Sigmoid colon (tissue), 7 donors: ENCODE data around the gene DPP6. TPM values are rescaled to one million over a fixed set of nuclear protein-coding genes. Genes with fewer than 3 reads are reported as not detected.

Experiments used
- DNase-seq: peaks from one replicate; pipeline ENCODE4 v3.0.0-alpha.2; 2019
- H3K27ac ChIP-seq, 4 donors: fragments of 200-600 bp; sonication (generic); one replicate each; pipeline ENCODE4 v1.5.1; 2016 to 2019; ENCODE audit warnings: mild to moderate bottlenecking in 1 of 4
- H3K27me3 ChIP-seq, 3 donors: fragments of 200-600 bp; sonication (generic); one replicate each; pipeline ENCODE4 v1.5.1; 2019; ENCODE audit warnings: mild to moderate bottlenecking in 1 of 3
- H3K36me3 ChIP-seq, 4 donors: fragments of 200-600 bp; sonication (generic); one replicate each; pipeline ENCODE4 v1.5.1; 2016 to 2019
- H3K4me1 ChIP-seq, 4 donors: fragments of 200-600 bp; sonication (generic); one replicate each; pipeline ENCODE4 v1.5.1; 2017 to 2019
- H3K4me3 ChIP-seq, 4 donors: fragments of 200-600 bp; sonication (generic); one replicate each; pipeline ENCODE4 v1.5.1; 2017 to 2019; ENCODE audit warnings: mild to moderate bottlenecking in 2 of 4, moderate library complexity in 1 of 4
- H3K9me3 ChIP-seq, 4 donors: fragments of 200-600 bp in 3 of 4; sonication (generic) in 3 of 4; one replicate each; pipeline versions ENCODE4 v1.5.1 to v1.6.1; 2013 to 2019
- CTCF ChIP-seq, 4 experiments: fragments of 450-650 bp in 3 of 4; fragments of 200-600 bp in 1 of 4; IDR thresholded peaks; one replicate each; pipeline ENCODE4 v1.5.1; 2016 to 2019; ENCODE audit warnings: antibody characterized with exemption in 4 of 4, mild to moderate bottlenecking in 3 of 4, moderate library complexity in 2 of 4
- EP300 ChIP-seq, 4 donors: sonication (generic); formaldehyde crosslinking; IDR thresholded peaks; one replicate each; pipeline ENCODE4 v1.6.1; 2017; ENCODE audit warnings: antibody characterized with exemption in 4 of 4
- POLR2A ChIP-seq, 2 donors: fragments of 450-650 bp; IDR thresholded peaks; one replicate each; pipeline ENCODE4 v1.6.1; 2016; ENCODE audit warnings: antibody characterized with exemption in 2 of 2, mild to moderate bottlenecking in 2 of 2, moderate library complexity in 2 of 2
- POLR2AphosphoS5 ChIP-seq, 4 donors: sonication (generic); formaldehyde crosslinking; IDR thresholded peaks; one replicate each; pipeline ENCODE4 v1.6.1; 2017; ENCODE audit warnings: antibody characterized with exemption in 4 of 4
- WGBS, 2 donors: extraction: QIAGEN DNeasy Blood & Tissue Kit; methylation state at CpG; one replicate each; pipeline ENCODE4 v1.1.7; 2013; 5-methylcytosine and 5-hydroxymethylcytosine counted together
- intact Hi-C: fragments of 100-400 bp; cut with DNase I; formaldehyde crosslinking; loops from one replicate; pipeline ENCODE4 v1.15.1; 2023
- polyA plus RNA-seq, 3 donors: library from polyadenylated mRNA; stranded (reverse); fragments of 200-250 nt; gene quantifications; one replicate each; pipeline ENCODE4 v1.2.3, GENCODE V29; 2013
- total RNA-seq, 4 donors: library from RNA; depleted of rRNA; stranded (reverse); fragments of >200 nt; gene quantifications; one replicate each; pipeline ENCODE4 v1.1.0, GENCODE V29; 2016
- donor health status: healthy with polysubstance abuse.
- donor health status: Bipolar disorder and iron deficiency.
- donor health status: healthy.

Gene DPP6
- total and polyA plus RNA-seq, 7 donors: 1.2 to 53.2 (median 41.0) TPM; not detected in 1

GRCh38 chr7:154310114-154310513 lies 257.9 kb downstream of the DPP6 start:
- H3K36me3 ChIP-seq: no peaks in the 10 kb centered on the region
- H3K4me1 ChIP-seq: no peaks in the 10 kb centered on the region
- DNase-seq: no peak
- WGBS, 2 donors: 74 to 86% methylated on average over 4 of the region's 4 CpGs
- H3K4me3 ChIP-seq: no peak overlapping the region
- H3K9me3 ChIP-seq: no peaks in the 10 kb centered on the region
- H3K27ac ChIP-seq: no peak overlapping the region
- H3K27me3 ChIP-seq: no peaks in the 10 kb centered on the region
- TF ChIP-seq POLR2A (IDR thresholded peaks at IDR 0.05) (no peak), POLR2AphosphoS5 (IDR thresholded peaks at IDR 0.05) (no peak), EP300 (IDR thresholded peaks at IDR 0.05) (no peak), CTCF (IDR thresholded peaks at IDR 0.05) (no peak)
- intact Hi-C loops: no loop called here

DNA sequence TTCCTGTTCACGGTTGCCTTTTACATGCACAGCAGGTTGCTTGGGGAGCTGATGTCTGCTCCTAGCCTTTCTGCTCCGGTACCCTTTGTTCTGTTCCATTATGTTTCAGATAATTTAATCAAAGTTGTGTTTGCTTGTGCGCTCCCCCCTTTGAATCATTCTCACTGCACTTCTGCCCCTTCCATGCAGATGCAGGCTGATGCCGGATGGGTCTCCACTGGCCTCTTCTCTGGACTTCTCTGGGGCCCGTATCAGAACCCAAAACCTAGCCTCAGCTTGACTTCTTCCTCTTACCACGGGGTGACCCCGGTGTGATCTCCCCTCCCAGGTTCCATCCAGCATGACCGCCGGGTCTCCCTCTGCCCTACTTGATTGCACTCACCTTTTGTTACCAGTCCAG lies 272.0 kb downstream of the DPP6 start:
- no peak for DNase-seq

GRCh38 chr7:154326421-154326820 lies 274.2 kb downstream of the DPP6 start:
- intact Hi-C loops: no loop called here
- Histone ChIP-seq H3K36me3 (no peaks in the 10 kb centered on the region), H3K4me1 (peaks cover 0 to 15% (median 10%) of the 10 kb centered on the region in 4 donors), H3K27me3 (no peaks in the 10 kb centered on the region), H3K4me3 (no peak overlapping the region), H3K9me3 (no peaks in the 10 kb centered on the region), H3K27ac (no peak overlapping the region)
- TF ChIP-seq CTCF (IDR thresholded peaks at IDR 0.05): no peak
- TF ChIP-seq POLR2A (IDR thresholded peaks at IDR 0.05): no peak
- TF ChIP-seq EP300 (IDR thresholded peaks at IDR 0.05): no peak
- TF ChIP-seq POLR2AphosphoS5 (IDR thresholded peaks at IDR 0.05): no peak
- 53 to 66% methylated on average over 3 of the region's 3 CpGs for WGBS, 2 donors
- no peak for DNase-seq

More for the DNA sequence above, 272.0 kb downstream of the DPP6 start:
- H3K27me3 ChIP-seq: no peaks in the 10 kb centered on the region
- no peaks in the 10 kb centered on the region for H3K9me3 ChIP-seq
- TF ChIP-seq CTCF (IDR thresholded peaks at IDR 0.05) (no peak), POLR2A (IDR thresholded peaks at IDR 0.05) (no peak), POLR2AphosphoS5 (IDR thresholded peaks at IDR 0.05) (no peak), EP300 (IDR thresholded peaks at IDR 0.05) (no peak)
- H3K4me3 ChIP-seq: no peak overlapping the region
- H3K36me3 ChIP-seq: no peaks in the 10 kb centered on the region
- intact Hi-C loops: no loop called here
- no peak overlapping the region for H3K27ac ChIP-seq
- H3K4me1 ChIP-seq: no peaks in the 10 kb centered on the region
- WGBS, 2 donors: 88 to 90% methylated on average over 9 of the region's 9 CpGs

GRCh38 chr7:154330318-154330717 lies 278.1 kb downstream of the DPP6 start:
- Histone ChIP-seq H3K4me3 (no peak overlapping the region), H3K27me3 (no peaks in the 10 kb centered on the region), H3K9me3 (no peaks in the 10 kb centered on the region), H3K27ac (peak overlapping the region in 1 of 4 donors; percentile 15), H3K36me3 (no peaks in the 10 kb centered on the region), H3K4me1 (peaks cover 0 to 15% (median 12%) of the 10 kb centered on the region in 4 donors)
- intact Hi-C loops: loop anchor here (10.0 kb wide), 1 partner anchor 146 kb away; no protein-coding TSS in a partner anchor
- DNase-seq: no peak
- WGBS, 2 donors: 75 to 77% methylated on average over 12 of the region's 12 CpGs
- TF ChIP-seq CTCF (IDR thresholded peaks at IDR 0.05): no peak
- peak in 2 of 4 donors; percentile 24 to 72 for TF ChIP-seq POLR2AphosphoS5 (IDR thresholded peaks at IDR 0.05)
